Thymus (tissue), 11 donors: Measurements from ENCODE around the gene GRIK4. TPM values are rescaled to one million over a fixed set of nuclear protein-coding genes. Genes with fewer than 3 reads are reported as not detected.

Experiments
- DNase-seq, 9 donors: peaks; one replicate each; pipeline ENCODE4 v3.0.0-alpha.2; 2013; ENCODE audit warnings: low spot score in 9 of 9, low read depth in 6 of 9, missing footprints in 1 of 9
- H3K27ac ChIP-seq, 2 donors: one replicate each; pipeline ENCODE4 v1.5.1; 2013; ENCODE audit warnings: control low read depth in 1 of 2, low read depth in 1 of 2, low read length in 1 of 2, mild to moderate bottlenecking in 1 of 2, moderate library complexity in 1 of 2
- H3K27me3 ChIP-seq, 2 donors: one replicate each; pipeline ENCODE4 v1.5.1; 2013; ENCODE audit warnings: low read length in 1 of 2; ENCODE audit not compliant: control insufficient read depth in 2 of 2, insufficient read depth in 1 of 2
- H3K36me3 ChIP-seq, 2 donors: one replicate each; pipeline ENCODE4 v1.5.1; 2013; ENCODE audit warnings: low read length in 1 of 2, mild to moderate bottlenecking in 1 of 2, moderate library complexity in 1 of 2; ENCODE audit not compliant: control insufficient read depth in 2 of 2, insufficient read depth in 2 of 2
- H3K4me1 ChIP-seq, 2 donors: one replicate each; pipeline ENCODE4 v1.5.1; 2013; ENCODE audit warnings: low read length in 2 of 2; ENCODE audit not compliant: control insufficient read depth in 2 of 2, insufficient read depth in 2 of 2
- H3K4me3 ChIP-seq, 2 donors: one replicate each; pipeline ENCODE4 v1.5.1; 2013; ENCODE audit warnings: low read length in 2 of 2, control low read depth in 1 of 2, mild to moderate bottlenecking in 1 of 2
- H3K9me3 ChIP-seq, 2 donors: one replicate each; pipeline ENCODE4 v1.5.1; 2013; ENCODE audit warnings: low read length in 1 of 2, mild to moderate bottlenecking in 1 of 2; ENCODE audit not compliant: control insufficient read depth in 2 of 2, insufficient read depth in 1 of 2
- WGBS: extraction: QIAGEN DNeasy Blood & Tissue Kit; methylation state at CpG from one replicate; pipeline ENCODE4 v1.1.7; 2013; 5-methylcytosine and 5-hydroxymethylcytosine counted together
- polyA plus RNA-seq: library from polyadenylated mRNA; stranded (reverse); fragments of 200-250 nt; gene quantifications from one replicate; pipeline ENCODE4 v1.2.3, GENCODE V29; 2013
- total RNA-seq: library from RNA; stranded (reverse); fragments of 120-200 nt; gene quantifications from one replicate; pipeline ENCODE4 v1.2.4, GENCODE V29; 2013
- donor health status: healthy.

The GRIK4 gene
- total and polyA plus RNA-seq, 2 donors = 0.11 to 0.19 TPM

DNA sequence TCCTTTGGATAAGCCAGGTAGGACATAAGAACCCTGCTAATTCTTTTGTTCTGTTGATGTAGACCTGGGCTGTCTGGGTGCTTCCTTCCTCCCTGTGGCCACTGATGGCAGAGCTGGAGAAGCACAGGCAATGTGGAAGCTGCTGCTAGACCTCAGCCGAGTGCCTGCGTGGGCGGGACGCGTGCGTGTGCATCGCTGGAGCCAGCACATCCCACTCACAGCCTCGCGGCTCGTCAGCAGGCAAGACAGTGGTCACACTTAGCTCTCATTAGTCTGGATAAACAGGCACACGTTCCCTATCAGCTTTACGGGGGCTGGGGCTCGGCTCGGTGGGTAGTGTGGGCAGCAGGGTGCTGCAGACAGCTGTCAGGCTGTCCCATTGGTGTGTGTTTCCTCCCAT lies 155.7 kb downstream of the GRIK4 start:
- H3K27ac ChIP-seq = no peak overlapping the region
- peaks cover 0 to 2% of the 10 kb centered on the region in 2 donors for H3K27me3 ChIP-seq
- H3K4me3 ChIP-seq = no peak overlapping the region
- no peaks in the 10 kb centered on the region for H3K36me3 ChIP-seq
- H3K9me3 ChIP-seq = no peaks in the 10 kb centered on the region
- H3K4me1 ChIP-seq = no peaks in the 10 kb centered on the region
- 69% methylated on average over 14 of the region's 14 CpGs for WGBS
- no peak for DNase-seq

DNA sequence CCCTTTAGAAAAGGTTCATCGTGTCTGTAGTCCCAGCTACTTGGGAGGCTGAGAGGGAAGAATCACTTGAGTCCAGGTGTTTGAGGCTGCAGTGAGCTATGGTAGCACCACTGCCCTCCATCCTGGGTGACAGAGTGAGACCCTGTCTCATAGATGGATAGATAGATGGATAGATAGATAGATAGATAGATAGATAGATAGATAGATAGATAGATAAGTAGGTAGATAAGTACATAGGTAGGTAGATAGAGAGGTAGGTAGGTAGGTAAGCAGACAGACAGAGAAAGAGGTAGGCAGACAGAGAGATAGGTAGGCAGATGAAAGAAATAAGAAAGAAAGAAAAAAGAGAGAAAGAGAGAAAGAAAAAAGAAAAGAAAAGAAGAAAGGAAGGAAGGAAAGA lies 156.4 kb downstream of the GRIK4 start:
- WGBS = 89% methylated on average over 1 of the region's 1 CpG
- no peaks in the 10 kb centered on the region for H3K9me3 ChIP-seq
- H3K4me3 ChIP-seq = no peak overlapping the region
- DNase-seq = no peak
- peaks cover 0 to 2% of the 10 kb centered on the region in 2 donors for H3K27me3 ChIP-seq
- no peaks in the 10 kb centered on the region for H3K36me3 ChIP-seq
- H3K27ac ChIP-seq = no peak overlapping the region
- H3K4me1 ChIP-seq = no peaks in the 10 kb centered on the region

DNA sequence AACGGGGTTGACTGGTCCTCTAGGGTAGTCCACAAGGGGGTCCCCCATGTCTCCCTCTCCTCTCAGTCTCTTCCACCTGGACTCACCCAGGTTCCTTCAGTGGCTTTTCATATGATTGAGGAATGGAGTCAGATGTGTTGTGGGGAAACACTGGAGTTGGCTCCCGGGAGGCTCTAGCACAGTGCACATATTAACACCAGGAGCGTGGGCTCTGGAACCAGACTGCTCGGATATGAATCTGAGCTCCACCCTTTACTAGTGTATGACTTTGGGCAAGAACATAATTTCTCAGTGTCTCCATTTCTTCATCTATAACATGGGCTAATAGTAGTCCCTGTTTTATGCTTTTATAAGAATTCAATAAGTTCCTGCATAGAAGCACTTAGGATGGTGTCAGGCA lies 157.0 kb downstream of the GRIK4 start:
- Histone ChIP-seq H3K36me3 (no peaks in the 10 kb centered on the region), H3K27ac (no peak overlapping the region), H3K9me3 (no peaks in the 10 kb centered on the region), H3K27me3 (peaks cover 0 to 2% of the 10 kb centered on the region in 2 donors), H3K4me3 (no peak overlapping the region), H3K4me1 (no peaks in the 10 kb centered on the region)
- no peak for DNase-seq
- 89% methylated on average over 4 of the region's 4 CpGs for WGBS

DNA sequence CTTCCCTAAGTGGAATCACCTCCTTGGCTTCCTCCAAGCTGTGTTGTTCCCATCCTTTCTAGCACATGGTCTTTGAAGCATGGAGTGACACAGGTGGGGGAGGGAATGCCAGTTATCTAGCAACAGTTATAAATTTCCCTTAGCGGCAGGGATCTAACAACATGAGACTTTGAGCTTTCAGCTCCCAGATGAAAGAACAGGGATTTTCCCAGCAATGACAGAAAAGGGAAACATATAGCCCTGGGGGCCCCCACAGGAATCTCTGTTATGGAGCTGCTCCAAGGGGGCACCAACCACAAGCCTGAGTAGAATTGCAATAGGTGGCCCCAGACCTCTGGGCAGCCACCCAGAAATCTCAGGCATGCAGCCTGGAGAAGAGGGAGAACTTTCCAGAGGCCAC lies 163.0 kb downstream of the GRIK4 start:
- peak in 1 of 9 donors; percentile 4 for DNase-seq
- 85% methylated on average over 1 of the region's 1 CpG for WGBS

DNA sequence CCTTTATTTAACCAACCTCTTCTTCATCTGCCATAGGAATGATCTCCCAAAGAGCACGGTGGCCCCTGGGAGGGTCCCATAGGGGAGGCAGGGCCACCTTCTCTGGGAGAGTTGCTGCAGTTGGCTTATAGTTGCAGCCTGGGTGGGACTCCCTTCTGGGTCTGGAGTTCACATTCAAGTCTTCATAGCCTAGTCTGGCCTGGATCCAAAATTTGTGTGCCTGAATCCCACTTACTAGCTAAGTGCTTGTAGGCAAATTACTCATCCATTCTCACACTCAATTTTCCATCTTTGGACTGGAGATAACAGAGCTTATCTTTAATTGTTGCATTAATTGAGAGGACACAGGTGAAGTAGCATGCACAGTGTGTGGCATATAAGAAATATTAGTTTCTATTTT lies 163.6 kb downstream of the GRIK4 start:
- Histone ChIP-seq H3K36me3 (no peaks in the 10 kb centered on the region), H3K9me3 (no peaks in the 10 kb centered on the region), H3K4me1 (no peaks in the 10 kb centered on the region), H3K4me3 (no peak overlapping the region), H3K27ac (no peak overlapping the region), H3K27me3 (no peaks in the 10 kb centered on the region)
- DNase-seq = no peak
- WGBS = 90% methylated on average over 1 of the region's 1 CpG

More for the DNA sequence above, 163.0 kb downstream of the GRIK4 start:
- H3K9me3 ChIP-seq = no peaks in the 10 kb centered on the region
- H3K36me3 ChIP-seq = no peaks in the 10 kb centered on the region
- no peak overlapping the region for H3K27ac ChIP-seq
- no peak overlapping the region for H3K4me3 ChIP-seq
- H3K27me3 ChIP-seq = no peaks in the 10 kb centered on the region
- H3K4me1 ChIP-seq = no peaks in the 10 kb centered on the region

DNA sequence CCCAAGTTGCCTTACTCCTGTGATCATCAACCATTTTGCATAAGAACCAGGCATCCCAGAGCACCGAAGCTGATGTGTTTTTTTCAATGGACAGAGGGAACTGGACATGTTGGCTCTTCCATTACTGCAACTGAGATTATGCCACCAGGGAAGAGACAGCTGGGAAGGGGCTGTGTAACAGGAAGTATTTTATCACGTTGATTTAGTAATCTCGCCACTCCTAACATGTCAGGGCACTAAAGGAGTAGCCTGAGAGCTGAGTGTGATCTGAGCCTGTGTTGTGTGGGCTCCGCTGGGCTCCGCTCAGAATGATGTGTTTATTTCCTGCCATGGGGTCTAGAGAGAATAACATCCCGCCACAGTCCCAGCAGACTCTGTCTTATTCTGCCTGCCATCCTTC lies 165.4 kb downstream of the GRIK4 start:
- 87% methylated on average over 6 of the region's 6 CpGs for WGBS
- Histone ChIP-seq H3K4me1 (no peaks in the 10 kb centered on the region), H3K4me3 (no peak overlapping the region), H3K27ac (no peak overlapping the region), H3K9me3 (no peaks in the 10 kb centered on the region), H3K36me3 (no peaks in the 10 kb centered on the region), H3K27me3 (no peaks in the 10 kb centered on the region)
- no peak for DNase-seq

DNA sequence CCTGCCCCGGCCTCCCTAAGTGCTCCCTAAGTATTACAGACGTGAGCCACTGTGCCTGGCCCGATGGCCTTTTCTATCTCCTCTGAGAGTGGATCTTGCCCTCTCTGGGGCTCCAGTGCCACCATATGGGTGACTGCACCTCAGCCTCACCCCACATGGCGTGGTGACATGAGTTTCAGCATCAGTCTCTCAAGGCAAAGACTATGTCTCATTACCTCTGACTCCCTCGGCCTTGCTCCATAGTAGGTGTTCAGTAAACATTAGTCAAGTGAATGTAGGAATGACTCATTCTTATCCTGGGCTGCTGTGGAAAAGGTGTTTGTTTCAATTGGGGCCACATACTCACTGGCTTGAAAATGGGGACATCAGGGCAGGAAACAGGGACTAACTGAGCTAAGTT lies 168.8 kb downstream of the GRIK4 start:
- DNase-seq = no peak
- no peak overlapping the region for H3K27ac ChIP-seq
- 87% methylated on average over 5 of the region's 5 CpGs for WGBS
- no peak overlapping the region for H3K4me3 ChIP-seq
- no peaks in the 10 kb centered on the region for H3K36me3 ChIP-seq
- H3K4me1 ChIP-seq = no peaks in the 10 kb centered on the region
- H3K27me3 ChIP-seq = peaks cover 0 to 2% of the 10 kb centered on the region in 2 donors
- no peaks in the 10 kb centered on the region for H3K9me3 ChIP-seq

DNA sequence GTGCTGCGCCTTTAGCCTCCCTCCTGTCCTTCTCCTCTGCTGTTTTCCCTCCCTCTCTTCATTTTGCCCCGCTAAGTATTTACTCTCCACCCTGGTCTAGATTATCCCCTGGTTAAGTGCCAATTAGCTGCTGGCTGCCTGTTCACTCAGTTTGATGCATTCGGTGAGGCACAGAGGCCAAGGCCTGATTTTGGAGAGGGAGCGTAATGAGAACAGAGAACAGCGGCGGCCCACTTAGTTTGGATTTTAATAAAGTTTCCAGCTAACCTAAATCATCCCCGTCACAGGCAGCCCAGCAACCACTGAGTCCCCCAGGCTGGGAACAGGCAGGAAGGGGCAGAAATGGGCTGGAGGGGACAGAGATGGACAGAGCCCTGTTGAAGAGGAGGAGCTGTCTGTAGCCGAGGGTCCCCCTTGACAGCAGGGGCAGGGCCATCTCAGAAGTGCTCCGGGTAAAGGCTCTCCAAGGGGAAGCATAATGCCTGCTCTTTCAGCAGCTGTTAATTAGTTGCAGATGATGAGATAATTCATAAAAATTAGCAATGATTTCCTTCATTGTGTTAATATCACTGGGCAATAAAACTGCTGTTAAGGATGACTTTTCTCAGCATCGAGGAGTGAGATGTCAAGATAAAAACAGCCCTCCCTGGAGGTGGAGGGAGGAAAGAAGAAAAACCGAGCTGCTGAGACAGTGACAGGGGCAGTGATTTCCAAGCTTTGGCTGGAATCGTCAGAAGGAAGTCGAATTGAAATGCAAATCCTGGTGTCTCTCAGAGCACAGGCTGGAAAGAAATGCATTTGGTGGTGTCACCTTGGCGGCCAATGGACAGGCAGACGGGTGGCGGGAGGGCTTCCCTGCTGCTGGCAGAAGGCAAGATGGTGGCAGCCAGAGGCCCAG lies 170.1 kb downstream of the GRIK4 start:
- WGBS = 80% methylated on average over 16 of the region's 16 CpGs
- Histone ChIP-seq H3K36me3 (no peaks in the 10 kb centered on the region), H3K4me3 (no peak overlapping the region), H3K9me3 (no peaks in the 10 kb centered on the region), H3K27ac (no peak overlapping the region), H3K27me3 (peaks cover 0 to 2% of the 10 kb centered on the region in 2 donors), H3K4me1 (no peaks in the 10 kb centered on the region)
- DNase-seq = no peak

DNA sequence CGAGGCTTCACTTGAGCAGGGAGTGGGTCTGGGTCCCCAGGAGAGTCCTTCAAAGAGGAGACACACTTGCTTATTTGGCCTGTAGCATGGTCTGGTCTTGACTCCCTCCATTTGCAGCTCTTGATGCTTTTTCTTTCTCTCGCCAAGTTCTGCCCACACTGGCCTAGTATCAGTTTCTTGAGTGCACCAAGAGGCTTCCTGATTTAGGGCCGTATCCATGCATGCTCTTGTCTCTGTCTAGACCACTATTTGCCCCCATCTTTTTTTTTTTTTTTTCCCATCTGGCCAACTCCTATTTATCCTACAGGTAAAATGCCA lies 170.7 kb downstream of the GRIK4 start:
- no peak for DNase-seq
- H3K9me3 ChIP-seq = no peaks in the 10 kb centered on the region
- peaks cover 0 to 2% of the 10 kb centered on the region in 2 donors for H3K27me3 ChIP-seq
- H3K27ac ChIP-seq = no peak overlapping the region
- H3K4me1 ChIP-seq = no peaks in the 10 kb centered on the region
- H3K36me3 ChIP-seq = no peaks in the 10 kb centered on the region
- H3K4me3 ChIP-seq = no peak overlapping the region
- 78% methylated on average over 3 of the region's 3 CpGs for WGBS
